ENCODE data around the gene GPR75. TPM values are rescaled to one million over a fixed set of nuclear protein-coding genes. Genes with fewer than 3 reads are reported as not detected.

The GPR75 gene
- 1.0 and 2.7 TPM in 2 replicates for total RNA-seq (2014; rRNA removed; shearing (Covaris generic))

- no peak for DNase-seq (ENCODE audit: low read depth)
Measured at GRCh38 chr2:53859206-53860181, at the start of gene GPR75. TSS of gene GPR75 (minus strand) at chr2:53859967. CDS start at chr2:53854756, 5,211 bp downstream.

DNA sequence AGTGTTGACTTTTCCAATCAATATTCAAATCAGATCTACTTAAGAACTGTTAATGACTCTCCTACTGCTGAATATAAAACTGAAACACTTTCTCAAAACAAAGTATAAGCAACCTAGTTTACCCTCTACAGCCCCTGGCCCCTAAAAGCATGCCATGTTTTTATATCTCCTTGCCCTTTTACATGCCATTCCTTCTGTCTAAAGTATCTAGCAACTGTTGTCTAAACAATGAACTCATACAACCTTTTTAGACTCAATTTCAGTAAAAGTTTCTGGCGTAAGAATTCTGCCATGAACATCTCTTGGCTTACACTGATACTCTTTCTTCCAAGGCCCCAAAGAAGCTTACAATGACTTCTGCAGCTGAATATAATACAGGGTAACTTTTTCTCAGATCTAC, 47.8 kb upstream of the GPR75 start:
- no peak for DNase-seq (ENCODE audit: low read depth)

GRCh38 chr2:53905396-53905795, 45.6 kb upstream of the GPR75 start:
- no peak for DNase-seq (ENCODE audit: low read depth)

GRCh38 chr2:53903011-53903410, 43.2 kb upstream of the GPR75 start:
- DNase-seq (ENCODE audit: low read depth), result no peak

GRCh38 chr2:53901192-53901591, 41.4 kb upstream of the GPR75 start:
- DNase-seq (ENCODE audit: low read depth), result no peak

DNA sequence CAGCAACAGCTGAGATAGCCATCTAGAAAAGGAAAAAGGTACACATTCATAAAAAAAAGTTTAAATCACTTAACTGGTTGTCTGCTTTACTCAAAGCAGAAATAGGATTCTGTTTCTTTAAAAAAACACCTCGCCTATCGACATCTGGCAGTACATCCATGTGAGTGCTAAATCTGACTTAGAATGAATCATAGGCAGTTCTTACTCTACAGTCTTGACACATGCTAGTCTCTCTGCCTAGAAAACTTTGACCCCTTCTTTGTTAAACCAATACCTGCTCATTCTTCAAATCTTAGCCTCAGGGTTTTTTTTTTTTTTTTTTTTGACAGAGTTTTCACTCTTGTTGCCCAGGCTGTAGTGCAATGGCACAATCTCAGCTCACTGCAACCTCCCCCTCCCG, 37.1 kb upstream of the GPR75 start:
- DNase-seq (ENCODE audit: low read depth), result peak; percentile 73

DNA sequence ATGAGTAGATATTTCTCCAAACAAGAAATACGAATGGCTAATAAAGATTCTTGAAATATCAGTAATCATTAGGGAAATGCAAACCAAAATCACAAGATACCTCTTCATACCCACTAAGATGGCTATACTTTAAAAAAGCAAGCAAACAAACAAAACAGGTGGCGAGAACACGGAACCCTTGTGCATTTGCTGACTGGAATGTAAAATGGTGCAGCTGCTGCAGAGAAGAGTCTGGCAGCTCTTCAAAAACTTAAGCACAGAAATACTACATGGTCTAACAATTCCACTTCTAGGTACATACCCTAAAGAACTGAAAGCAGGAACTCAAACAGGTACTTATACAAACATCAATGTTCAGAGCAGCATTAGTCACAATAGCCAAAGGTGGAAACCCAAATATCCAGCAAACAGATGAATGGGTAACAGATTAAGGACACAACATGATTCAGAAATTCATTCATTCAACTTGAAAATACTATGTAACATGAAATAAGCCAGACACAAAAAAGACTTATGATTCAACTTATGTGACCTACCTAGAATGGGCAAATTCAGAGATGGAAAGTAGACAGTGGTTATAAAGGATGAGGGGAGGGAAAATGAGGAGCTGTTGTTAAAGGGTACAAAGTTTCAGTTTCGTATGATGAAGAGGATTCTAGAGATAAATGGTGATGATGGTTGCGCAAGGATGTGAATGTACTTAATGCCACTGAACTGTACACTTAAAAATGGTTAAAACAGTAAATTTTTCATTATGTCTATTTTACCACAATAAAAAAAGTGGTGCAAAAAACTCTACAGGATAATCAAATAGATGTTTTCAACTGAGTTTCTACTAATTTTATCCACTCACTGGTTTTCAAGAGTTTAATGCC, 26.9 kb upstream of the GPR75 start:
- DNase-seq (ENCODE audit: low read depth), result no peak

- DNase-seq (ENCODE audit: low read depth), result no peak
Measured at GRCh38 chr2:53884883-53885282, 25.1 kb upstream of the GPR75 start.

GRCh38 chr2:53881986-53882385, 22.2 kb upstream of the GPR75 start:
- no peak for DNase-seq (ENCODE audit: low read depth)

- no peak for DNase-seq (ENCODE audit: low read depth)
Measured at GRCh38 chr2:53881360-53881759, 21.6 kb upstream of the GPR75 start.

GRCh38 chr2:53880756-53881155, 21.0 kb upstream of the GPR75 start:
- peak; percentile 68 for DNase-seq (ENCODE audit: low read depth)

GRCh38 chr2:53877556-53877955, 17.8 kb upstream of the GPR75 start:
- DNase-seq (ENCODE audit: low read depth), result no peak

GRCh38 chr2:53877112-53877511, 17.3 kb upstream of the GPR75 start:
- no peak for DNase-seq (ENCODE audit: low read depth)

GRCh38 chr2:53874401-53874950, 14.7 kb upstream of the GPR75 start:
- DNase-seq (ENCODE audit: low read depth), result no peak

- DNase-seq (ENCODE audit: low read depth), result no peak
Measured at GRCh38 chr2:53867773-53868172, 8.0 kb upstream of the GPR75 start.

GRCh38 chr2:53867169-53867568, 7.4 kb upstream of the GPR75 start:
- DNase-seq (ENCODE audit: low read depth), result no peak

- DNase-seq (ENCODE audit: low read depth), result peak; percentile 7
Measured at GRCh38 chr2:53865962-53866361, 6.2 kb upstream of the GPR75 start.

GRCh38 chr2:53865264-53865663, 5.5 kb upstream of the GPR75 start:
- DNase-seq (ENCODE audit: low read depth), result no peak

GRCh38 chr2:53863538-53864227, 3.9 kb upstream of the GPR75 start:
- no peak for DNase-seq (ENCODE audit: low read depth)

- DNase-seq (ENCODE audit: low read depth), result no peak
Measured at GRCh38 chr2:53861824-53862223, 2.1 kb upstream of the GPR75 start.

- DNase-seq (ENCODE audit: low read depth), result no peak
Measured at GRCh38 chr2:53856272-53856671, 3.5 kb downstream of the GPR75 start.

DNA sequence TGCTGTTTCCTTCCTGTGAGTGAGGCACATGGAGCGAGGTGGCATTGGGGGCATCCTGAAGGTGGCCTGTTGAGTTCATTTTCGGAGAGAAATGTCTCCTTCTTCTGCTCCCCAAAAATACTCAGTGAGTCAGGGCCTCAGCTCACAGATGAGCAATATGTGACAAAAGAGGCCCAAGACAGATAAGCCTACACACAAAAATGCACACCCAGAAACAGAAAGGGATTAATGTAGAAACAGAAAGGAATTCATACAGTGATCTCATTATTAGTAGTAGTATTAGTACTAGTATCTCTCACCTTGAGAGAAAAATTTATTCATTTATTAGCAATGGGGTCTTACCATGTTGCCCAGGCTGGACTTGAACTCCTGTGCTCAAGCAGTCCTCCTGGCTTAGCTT, 5.1 kb downstream of the GPR75 start:
- no peak for DNase-seq (ENCODE audit: low read depth)
